Astrocyte of the spinal cord (primary cell): ENCODE data around the gene BMP7.

Source experiments
- DNase-seq: peaks from one replicate; pipeline ENCODE4 v3.0.0; 2011; ENCODE audit warnings: low read depth, low spot score
- H3K4me3 ChIP-seq: 2 replicates; pipeline ENCODE4 v1.5.1; 2011; ENCODE audit warnings: low read depth, mild to moderate bottlenecking, low read length, moderate library complexity
- in situ Hi-C: cut with HindIII; loops from 2 replicates; pipeline ENCODE4 v1.10.0; 2017; ENCODE audit warnings: low sequenced_read_pairs
- TF ChIP-seq, protein P1 (sequence below): IDR thresholded peaks from 2 replicates; pipeline ENCODE4 v1.5.1; 2012; ENCODE audit warnings: low read depth, mild to moderate bottlenecking, low read length, inconsistent platforms

The BMP7 gene

GRCh38 chr20:57205606-57206219 lies 60.7 kb downstream of the BMP7 start:
- in situ Hi-C loops, result no loop called here
- TF ChIP-seq, protein P1, sequence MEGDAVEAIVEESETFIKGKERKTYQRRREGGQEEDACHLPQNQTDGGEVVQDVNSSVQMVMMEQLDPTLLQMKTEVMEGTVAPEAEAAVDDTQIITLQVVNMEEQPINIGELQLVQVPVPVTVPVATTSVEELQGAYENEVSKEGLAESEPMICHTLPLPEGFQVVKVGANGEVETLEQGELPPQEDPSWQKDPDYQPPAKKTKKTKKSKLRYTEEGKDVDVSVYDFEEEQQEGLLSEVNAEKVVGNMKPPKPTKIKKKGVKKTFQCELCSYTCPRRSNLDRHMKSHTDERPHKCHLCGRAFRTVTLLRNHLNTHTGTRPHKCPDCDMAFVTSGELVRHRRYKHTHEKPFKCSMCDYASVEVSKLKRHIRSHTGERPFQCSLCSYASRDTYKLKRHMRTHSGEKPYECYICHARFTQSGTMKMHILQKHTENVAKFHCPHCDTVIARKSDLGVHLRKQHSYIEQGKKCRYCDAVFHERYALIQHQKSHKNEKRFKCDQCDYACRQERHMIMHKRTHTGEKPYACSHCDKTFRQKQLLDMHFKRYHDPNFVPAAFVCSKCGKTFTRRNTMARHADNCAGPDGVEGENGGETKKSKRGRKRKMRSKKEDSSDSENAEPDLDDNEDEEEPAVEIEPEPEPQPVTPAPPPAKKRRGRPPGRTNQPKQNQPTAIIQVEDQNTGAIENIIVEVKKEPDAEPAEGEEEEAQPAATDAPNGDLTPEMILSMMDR, result no peak
- H3K4me3 ChIP-seq, result no peak overlapping the region
- peak; percentile 88 for DNase-seq

GRCh38 chr20:57203986-57204385 lies 62.5 kb downstream of the BMP7 start:
- no peak overlapping the region for H3K4me3 ChIP-seq
- DNase-seq, result no peak
- TF ChIP-seq, protein P1, result no peak
- in situ Hi-C loops, result no loop called here

DNA sequence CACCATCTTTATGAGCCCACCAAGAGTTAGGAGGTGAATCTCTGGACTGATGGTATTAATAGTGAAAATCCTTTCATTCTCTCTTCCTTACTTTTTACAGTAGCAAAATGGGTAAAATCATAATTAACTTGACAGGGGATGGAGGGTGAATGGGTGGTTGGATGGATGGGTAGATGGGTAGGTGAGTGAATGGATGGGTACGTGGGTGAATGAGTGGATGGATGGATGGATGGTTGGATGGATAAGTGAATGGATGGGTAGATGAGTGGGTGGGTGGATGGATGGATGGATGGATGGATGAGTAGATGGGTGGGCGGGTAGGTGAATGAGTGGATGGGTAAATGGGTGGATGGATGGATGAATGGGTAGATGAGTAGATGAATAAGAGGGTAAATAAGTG lies 63.2 kb downstream of the BMP7 start:
- in situ Hi-C loops, result no loop called here
- H3K4me3 ChIP-seq, result no peak overlapping the region
- TF ChIP-seq, protein P1, result no peak
- no peak for DNase-seq

DNA sequence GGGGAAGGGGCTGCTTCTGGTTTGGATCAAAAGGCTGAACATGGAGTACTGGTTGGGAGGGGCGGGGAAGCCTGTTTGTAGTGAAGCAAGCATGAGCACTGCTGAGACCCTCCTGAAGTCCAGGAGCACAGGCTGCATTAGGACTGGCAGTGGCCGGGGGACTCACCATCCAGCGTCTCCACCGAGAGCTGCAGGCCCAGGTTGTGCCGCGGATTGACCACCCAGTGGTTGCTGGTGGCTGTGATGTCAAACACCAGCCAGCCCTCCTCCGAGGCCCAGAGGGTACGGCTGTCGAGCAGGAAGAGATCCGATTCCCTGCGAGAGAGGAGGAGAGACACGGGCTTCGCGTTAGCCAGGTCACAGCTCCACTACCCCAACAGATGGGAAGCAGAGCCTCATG lies 64.1 kb downstream of the BMP7 start:
- no peak overlapping the region for H3K4me3 ChIP-seq
- TF ChIP-seq, protein P1, result no peak
- in situ Hi-C loops, result no loop called here
- no peak for DNase-seq

GRCh38 chr20:57200882-57201695 lies 65.4 kb downstream of the BMP7 start:
- DNase-seq, result no peak
- TF ChIP-seq, protein P1, result no peak
- no peak overlapping the region for H3K4me3 ChIP-seq
- in situ Hi-C loops, result no loop called here

GRCh38 chr20:57199656-57200405 lies 66.6 kb downstream of the BMP7 start:
- in situ Hi-C loops, result no loop called here
- no peak overlapping the region for H3K4me3 ChIP-seq
- DNase-seq, result no peak
- TF ChIP-seq, protein P1, result no peak
